Measurements from ENCODE around the gene CCDC172. TPM values are rescaled to one million over a fixed set of nuclear protein-coding genes. Genes with fewer than 3 reads are reported as not detected.

CCDC172 gene
- polyA plus RNA-seq, 2 of the 4 experiments (the other 2 are of a cell fraction): not detected

DNA sequence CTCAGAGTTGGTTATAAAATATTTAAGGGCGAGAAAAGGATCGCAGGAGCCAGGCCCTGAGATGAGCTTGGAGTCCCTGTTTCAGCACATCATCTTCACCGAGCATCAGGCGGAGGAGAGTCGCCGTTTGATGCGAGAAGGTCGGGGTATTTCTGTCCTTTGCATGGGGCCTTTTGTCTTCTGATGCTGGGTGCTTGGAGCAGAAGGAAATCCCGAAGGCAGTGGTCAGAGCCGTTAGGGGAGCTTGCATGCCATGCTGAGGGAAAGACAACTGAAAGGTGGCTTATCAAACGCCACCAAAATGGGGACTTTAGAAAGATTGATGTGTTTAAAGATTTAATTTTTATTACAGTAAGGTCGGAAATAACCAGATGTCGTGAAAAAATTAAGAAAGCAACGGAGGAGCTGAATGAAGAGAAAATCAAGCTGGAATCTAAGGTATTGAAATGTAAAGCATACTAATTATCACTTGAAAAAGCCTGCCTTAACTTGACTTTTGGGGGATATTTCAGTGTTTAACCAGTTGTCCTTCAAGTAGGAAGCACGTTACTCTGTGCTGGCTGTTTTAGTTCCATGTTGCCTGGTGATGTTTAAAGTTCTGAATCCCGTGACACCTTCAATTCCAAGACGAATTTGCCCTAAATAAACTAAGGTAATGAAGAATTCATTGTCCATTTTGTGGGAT lies 845 bp downstream of the CCDC172 start (continued):
- TF ChIP-seq CHD4 (IDR thresholded peaks at IDR 0.05; ENCODE audit: borderline replicate concordance) (no peak), SMC3 (IDR thresholded peaks at IDR 0.05) (no peak)

- ChIA-PET CTCF (no interaction called here), POLR2A (no interaction called here)
- H3K9me3 ChIP-seq: no peaks in the 10 kb centered on the region
- no peak overlapping the region for H3K4me3 ChIP-seq
- ATAC-seq: no peak
- H3K4me1 ChIP-seq: no peaks in the 10 kb centered on the region
- H3K4me2 ChIP-seq: no peak overlapping the region
- TF ChIP-seq PHF8 (IDR thresholded peaks at IDR 0.05; ENCODE audit: borderline replicate concordance, low read depth): no peak
- no peak for TF ChIP-seq ESRRA (IDR thresholded peaks at IDR 0.05; ENCODE audit: borderline replicate concordance, low read length)
- TF ChIP-seq CHD2 (IDR thresholded peaks at IDR 0.05; ENCODE audit: low read length, partially characterized antibody): no peak
- no peak for TF ChIP-seq CEBPB (IDR thresholded peaks at IDR 0.05)
- TF ChIP-seq REST (IDR thresholded peaks at IDR 0.05): no peak
- no peak for TF ChIP-seq CBX8 (IDR thresholded peaks at IDR 0.05)
- TF ChIP-seq BHLHE40 (IDR thresholded peaks at IDR 0.05; ENCODE audit: low read depth, low read length): no peak
- no peak for TF ChIP-seq ATOH8 (CRISPR knock-in tag; IDR thresholded peaks at IDR 0.05; ENCODE audit: low read depth)
- no peak overlapping the region for H3K27ac ChIP-seq
- FAIRE-seq: no peak
- no peak for DNase-seq (ENCODE audit: low read depth in 1 of 2, low spot score in 1 of 2)
- WGBS (ENCODE audit: missing lambda C conversion rate): 28% methylated on average over 2 of the region's 2 CpGs
These were observed 1.7 kb downstream of the CCDC172 start for GRCh38 chr10:116325987-116326386.

DNA sequence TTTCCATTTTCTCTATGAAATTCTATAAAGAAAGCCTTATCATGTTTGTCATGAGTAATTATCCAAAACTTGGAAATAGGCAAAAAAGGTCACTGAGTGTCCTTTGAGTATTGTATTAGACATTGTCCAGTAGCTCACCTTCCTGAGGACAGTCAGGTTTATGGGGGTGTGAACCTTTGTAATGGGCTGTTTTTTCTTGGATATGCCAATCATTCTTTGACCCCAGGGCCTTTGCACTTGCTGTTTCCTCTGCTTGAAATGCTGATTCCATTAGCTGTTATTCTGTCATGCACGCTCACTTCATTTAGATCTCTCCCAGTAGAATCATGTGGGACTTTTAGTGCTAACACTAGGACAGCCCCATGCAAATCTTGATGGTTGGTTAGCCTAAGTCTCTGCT lies 4.9 kb downstream of the CCDC172 start:
- CTCF ChIA-PET: no interaction called here
- 76% methylated on average over 1 of the region's 1 CpG for WGBS (ENCODE audit: missing lambda C conversion rate)
- no peak for DNase-seq (ENCODE audit: low read depth in 1 of 2, low spot score in 1 of 2)
- POLR2A ChIA-PET: no interaction called here
- TF ChIP-seq ZNF302 (CRISPR knock-in tag; IDR thresholded peaks at IDR 0.05) (no peak), TFCP2L1 (CRISPR knock-in tag; IDR thresholded peaks at IDR 0.05) (no peak), HDAC2 (IDR thresholded peaks at IDR 0.05) (no peak), HEYL (CRISPR knock-in tag; IDR thresholded peaks at IDR 0.05) (no peak), ZFP36 (IDR thresholded peaks at IDR 0.05; ENCODE audit: borderline replicate concordance, partially characterized antibody) (no peak), EHF (CRISPR knock-in tag; IDR thresholded peaks at IDR 0.05) (no peak), PHF8 (IDR thresholded peaks at IDR 0.05; ENCODE audit: borderline replicate concordance, low read depth) (no peak), MAX (IDR thresholded peaks at IDR 0.05) (no peak), NR3C1 (IDR thresholded peaks at IDR 0.05) (no peak)
- TF ChIP-seq, protein P1, sequence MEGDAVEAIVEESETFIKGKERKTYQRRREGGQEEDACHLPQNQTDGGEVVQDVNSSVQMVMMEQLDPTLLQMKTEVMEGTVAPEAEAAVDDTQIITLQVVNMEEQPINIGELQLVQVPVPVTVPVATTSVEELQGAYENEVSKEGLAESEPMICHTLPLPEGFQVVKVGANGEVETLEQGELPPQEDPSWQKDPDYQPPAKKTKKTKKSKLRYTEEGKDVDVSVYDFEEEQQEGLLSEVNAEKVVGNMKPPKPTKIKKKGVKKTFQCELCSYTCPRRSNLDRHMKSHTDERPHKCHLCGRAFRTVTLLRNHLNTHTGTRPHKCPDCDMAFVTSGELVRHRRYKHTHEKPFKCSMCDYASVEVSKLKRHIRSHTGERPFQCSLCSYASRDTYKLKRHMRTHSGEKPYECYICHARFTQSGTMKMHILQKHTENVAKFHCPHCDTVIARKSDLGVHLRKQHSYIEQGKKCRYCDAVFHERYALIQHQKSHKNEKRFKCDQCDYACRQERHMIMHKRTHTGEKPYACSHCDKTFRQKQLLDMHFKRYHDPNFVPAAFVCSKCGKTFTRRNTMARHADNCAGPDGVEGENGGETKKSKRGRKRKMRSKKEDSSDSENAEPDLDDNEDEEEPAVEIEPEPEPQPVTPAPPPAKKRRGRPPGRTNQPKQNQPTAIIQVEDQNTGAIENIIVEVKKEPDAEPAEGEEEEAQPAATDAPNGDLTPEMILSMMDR (IDR thresholded peaks at IDR 0.05): no peak
- Histone ChIP-seq H3K4me1 (no peaks in the 10 kb centered on the region), H3K4me3 (no peak overlapping the region), H3K27ac (no peak overlapping the region), H3K9me3 (no peaks in the 10 kb centered on the region), H3K4me2 (no peak overlapping the region)
- ATAC-seq: no peak
- FAIRE-seq: no peak
